K562 (cell line): ENCODE results near the gene TRIP6. TPM values are rescaled to one million over a fixed set of nuclear protein-coding genes. Genes with fewer than 3 reads are reported as not detected.

ENCODE experiments used
- ATF1 ChIP-seq, 2 experiments: fragments of 450-650 bp in 1 of 2; IDR thresholded peaks; 2 replicates each; pipeline ENCODE4 v1.6.1; 2016; ENCODE audit warnings: missing compliant biosample characterization in 1 of 2, missing genetic modification characterization in 1 of 2
- KAT7 ChIP-seq: sonication (generic); formaldehyde crosslinking; IDR thresholded peaks from 2 replicates; pipeline ENCODE4 v1.8.0; 2022; ENCODE audit warnings: missing genetic modification reagents, mild to moderate bottlenecking, borderline replicate concordance
- POLR2B ChIP-seq: fragments of 450-650 bp; IDR thresholded peaks from 2 replicates; pipeline ENCODE4 v1.6.1; 2018; ENCODE audit warnings: low read depth; ENCODE audit not compliant: partially characterized antibody
- RBFOX2 ChIP-seq: fragments of 200-400 bp; formaldehyde crosslinking; IDR thresholded peaks from 2 replicates; pipeline ENCODE4 v1.6.1; 2017; ENCODE audit warnings: low read depth, mild to moderate bottlenecking, low read length, moderate library complexity
- U2AF2 ChIP-seq: fragments of 200-400 bp; formaldehyde crosslinking; optimal IDR thresholded peaks from 2 replicates; pipeline ENCODE3; 2017; ENCODE audit warnings: low read depth, mild to moderate bottlenecking, low read length
- ZFX ChIP-seq: sonication (generic); formaldehyde crosslinking; IDR thresholded peaks from 2 replicates; pipeline ENCODE4 v1.8.0; 2022; ENCODE audit warnings: mild to moderate bottlenecking, missing genetic modification reagents, moderate library complexity
- polyA plus RNA-seq, 8 experiments: library from polyadenylated mRNA; depleted of rRNA in 4 of 8; stranded (reverse) in 5 of 8; unstranded in 3 of 8; fragments of >200 nt; fragmentation: Nextera tagmentation in 2 of 8; fragmentation: Illumina TruSeq in 1 of 8; extraction: Ambion mirVana in 2 of 8; extraction: Trizol in 1 of 8; gene quantifications; 2 replicates each; pipeline versions ENCODE4 v1.2.1 to v1.2.3, GENCODE V29; 2011 to 2014; ENCODE audit warnings: inconsistent platforms in 1 of 8, missing spikeins in 1 of 8
- total RNA-seq, 7 experiments: library from RNA; depleted of rRNA in 6 of 7; stranded (reverse); fragments of >200 nt in 6 of 7; fragmentation: Illumina TruSeq in 2 of 7; extraction: Trizol in 2 of 7; gene quantifications; 2 replicates each; pipeline versions ENCODE4 v1.2.1 to v1.2.3, GENCODE V29; 2011 to 2021; ENCODE audit warnings: low replicate concordance in 1 of 7
- TF ChIP-seq, protein P1 (sequence below): fragments of 450-650 bp; IDR thresholded peaks from 2 replicates; pipeline ENCODE4 v1.6.1; 2017; ENCODE audit warnings: antibody characterized with exemption, mild to moderate bottlenecking
- TF ChIP-seq, protein P2 (sequence below), 2 experiments: fragments of 250-450 bp in 1 of 2; fragments of 450-650 bp in 1 of 2; sonication (Bioruptor Pico) in 1 of 2; IDR thresholded peaks; 2 replicates each; pipeline versions ENCODE4 v1.6.1 to v1.8.0; 2016 to 2021; ENCODE audit warnings: mild to moderate bottlenecking in 2 of 2, moderate library complexity in 2 of 2, missing compliant biosample characterization in 1 of 2, missing genetic modification characterization in 1 of 2
- TF ChIP-seq, protein P3 (sequence below): fragments of 450-650 bp; formaldehyde crosslinking; IDR thresholded peaks from 2 replicates; pipeline ENCODE4 v1.4.0; 2022; ENCODE audit warnings: missing genetic modification characterization
- TF ChIP-seq, protein P4 (sequence below): fragments of 450-650 bp; formaldehyde crosslinking; IDR thresholded peaks from 2 replicates; pipeline ENCODE4 v1.4.0; 2020; ENCODE audit warnings: mild to moderate bottlenecking, moderate library complexity
- TF ChIP-seq, protein P5 (sequence below): sonication (generic); formaldehyde crosslinking; IDR thresholded peaks from 2 replicates; pipeline ENCODE4 v1.8.1; 2022; ENCODE audit warnings: missing genetic modification reagents
- TF ChIP-seq, protein P6 (sequence below): fragments of 450-650 bp; IDR thresholded peaks from 2 replicates; pipeline ENCODE4 v1.6.1; 2016; ENCODE audit warnings: borderline replicate concordance

Gene TRIP6
- total and polyA plus RNA-seq, 9 of the 15 experiments (the other 6 are each of a cell fraction or from before 2014, with no cell fraction given): 5.9 to 141 (median 54.0) TPM

DNA sequence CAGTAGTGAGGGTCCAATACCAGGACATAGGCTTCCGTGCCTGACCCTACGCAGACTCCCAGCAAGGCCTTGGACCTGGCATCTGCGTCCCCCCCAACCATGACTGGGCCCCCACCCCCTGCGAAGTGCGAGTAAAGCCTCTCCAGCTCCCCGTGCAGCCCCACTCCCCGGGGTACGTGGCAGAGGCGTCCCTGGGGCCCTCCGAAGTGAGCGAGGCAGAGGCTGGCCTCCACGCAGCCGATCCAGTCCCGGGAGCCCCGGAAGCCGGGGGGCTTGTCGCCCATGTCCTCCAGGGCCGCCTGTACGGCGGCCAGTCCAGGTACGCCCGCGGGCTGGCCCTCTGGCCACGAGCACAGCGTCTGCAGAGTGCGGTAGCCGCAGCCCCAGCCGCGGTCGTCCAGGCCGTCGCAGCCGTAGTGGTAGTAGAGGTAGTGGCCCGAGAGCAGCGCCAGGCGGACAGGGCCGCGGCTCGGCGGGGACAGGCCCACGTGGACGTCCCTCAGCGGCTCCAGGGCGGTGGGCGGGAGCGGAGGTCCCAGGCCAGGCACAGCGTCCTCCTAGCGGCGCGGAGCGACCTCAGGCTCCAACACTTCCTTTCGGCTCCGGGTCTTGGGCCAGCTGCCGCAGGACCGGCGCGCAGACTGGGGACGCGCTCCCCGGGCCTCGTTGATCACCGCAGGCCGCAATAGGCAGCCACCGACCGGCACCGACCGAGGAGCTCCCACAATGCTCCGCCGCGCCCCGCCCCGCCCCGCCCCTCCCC lies 22.0 kb downstream of the TRIP6 start, which contains the start of gene UFSP1 (continued):
- TF ChIP-seq, protein P1, sequence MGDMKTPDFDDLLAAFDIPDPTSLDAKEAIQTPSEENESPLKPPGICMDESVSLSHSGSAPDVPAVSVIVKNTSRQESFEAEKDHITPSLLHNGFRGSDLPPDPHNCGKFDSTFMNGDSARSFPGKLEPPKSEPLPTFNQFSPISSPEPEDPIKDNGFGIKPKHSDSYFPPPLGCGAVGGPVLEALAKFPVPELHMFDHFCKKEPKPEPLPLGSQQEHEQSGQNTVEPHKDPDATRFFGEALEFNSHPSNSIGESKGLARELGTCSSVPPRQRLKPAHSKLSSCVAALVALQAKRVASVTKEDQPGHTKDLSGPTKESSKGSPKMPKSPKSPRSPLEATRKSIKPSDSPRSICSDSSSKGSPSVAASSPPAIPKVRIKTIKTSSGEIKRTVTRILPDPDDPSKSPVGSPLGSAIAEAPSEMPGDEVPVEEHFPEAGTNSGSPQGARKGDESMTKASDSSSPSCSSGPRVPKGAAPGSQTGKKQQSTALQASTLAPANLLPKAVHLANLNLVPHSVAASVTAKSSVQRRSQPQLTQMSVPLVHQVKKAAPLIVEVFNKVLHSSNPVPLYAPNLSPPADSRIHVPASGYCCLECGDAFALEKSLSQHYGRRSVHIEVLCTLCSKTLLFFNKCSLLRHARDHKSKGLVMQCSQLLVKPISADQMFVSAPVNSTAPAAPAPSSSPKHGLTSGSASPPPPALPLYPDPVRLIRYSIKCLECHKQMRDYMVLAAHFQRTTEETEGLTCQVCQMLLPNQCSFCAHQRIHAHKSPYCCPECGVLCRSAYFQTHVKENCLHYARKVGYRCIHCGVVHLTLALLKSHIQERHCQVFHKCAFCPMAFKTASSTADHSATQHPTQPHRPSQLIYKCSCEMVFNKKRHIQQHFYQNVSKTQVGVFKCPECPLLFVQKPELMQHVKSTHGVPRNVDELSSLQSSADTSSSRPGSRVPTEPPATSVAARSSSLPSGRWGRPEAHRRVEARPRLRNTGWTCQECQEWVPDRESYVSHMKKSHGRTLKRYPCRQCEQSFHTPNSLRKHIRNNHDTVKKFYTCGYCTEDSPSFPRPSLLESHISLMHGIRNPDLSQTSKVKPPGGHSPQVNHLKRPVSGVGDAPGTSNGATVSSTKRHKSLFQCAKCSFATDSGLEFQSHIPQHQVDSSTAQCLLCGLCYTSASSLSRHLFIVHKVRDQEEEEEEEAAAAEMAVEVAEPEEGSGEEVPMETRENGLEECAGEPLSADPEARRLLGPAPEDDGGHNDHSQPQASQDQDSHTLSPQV: peak; percentile 97
- TF ChIP-seq, protein P2, sequence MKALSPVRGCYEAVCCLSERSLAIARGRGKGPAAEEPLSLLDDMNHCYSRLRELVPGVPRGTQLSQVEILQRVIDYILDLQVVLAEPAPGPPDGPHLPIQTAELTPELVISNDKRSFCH (CRISPR knock-in tag; IDR thresholded peaks at IDR 0.05): no peak
- TF ChIP-seq, protein P2 (tag; IDR thresholded peaks at IDR 0.05): peak; percentile 71; the same call in 1 of the 2 replicates
- TF ChIP-seq, protein P3, sequence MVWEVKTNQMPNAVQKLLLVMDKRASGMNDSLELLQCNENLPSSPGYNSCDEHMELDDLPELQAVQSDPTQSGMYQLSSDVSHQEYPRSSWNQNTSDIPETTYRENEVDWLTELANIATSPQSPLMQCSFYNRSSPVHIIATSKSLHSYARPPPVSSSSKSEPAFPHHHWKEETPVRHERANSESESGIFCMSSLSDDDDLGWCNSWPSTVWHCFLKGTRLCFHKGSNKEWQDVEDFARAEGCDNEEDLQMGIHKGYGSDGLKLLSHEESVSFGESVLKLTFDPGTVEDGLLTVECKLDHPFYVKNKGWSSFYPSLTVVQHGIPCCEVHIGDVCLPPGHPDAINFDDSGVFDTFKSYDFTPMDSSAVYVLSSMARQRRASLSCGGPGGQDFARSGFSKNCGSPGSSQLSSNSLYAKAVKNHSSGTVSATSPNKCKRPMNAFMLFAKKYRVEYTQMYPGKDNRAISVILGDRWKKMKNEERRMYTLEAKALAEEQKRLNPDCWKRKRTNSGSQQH (CRISPR knock-in tag): peak; percentile 86
- TF ChIP-seq, protein P4, sequence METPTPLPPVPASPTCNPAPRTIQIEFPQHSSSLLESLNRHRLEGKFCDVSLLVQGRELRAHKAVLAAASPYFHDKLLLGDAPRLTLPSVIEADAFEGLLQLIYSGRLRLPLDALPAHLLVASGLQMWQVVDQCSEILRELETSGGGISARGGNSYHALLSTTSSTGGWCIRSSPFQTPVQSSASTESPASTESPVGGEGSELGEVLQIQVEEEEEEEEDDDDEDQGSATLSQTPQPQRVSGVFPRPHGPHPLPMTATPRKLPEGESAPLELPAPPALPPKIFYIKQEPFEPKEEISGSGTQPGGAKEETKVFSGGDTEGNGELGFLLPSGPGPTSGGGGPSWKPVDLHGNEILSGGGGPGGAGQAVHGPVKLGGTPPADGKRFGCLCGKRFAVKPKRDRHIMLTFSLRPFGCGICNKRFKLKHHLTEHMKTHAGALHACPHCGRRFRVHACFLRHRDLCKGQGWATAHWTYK (CRISPR knock-in tag): 0 out of 2 replicates have a peak, but pooled peaks have one; percentile 38
- TF ChIP-seq KAT7 (CRISPR knock-in tag) (peak; percentile 37; the same call in 1 of the 2 replicates), U2AF2 (no peak), POLR2B (peak; percentile 61), ZFX (CRISPR knock-in tag) (peak; percentile 100), RBFOX2 (peak; percentile 84), ATF1 (CRISPR knock-in tag; IDR thresholded peaks at IDR 0.05) (no peak), ATF1 (tag; IDR thresholded peaks at IDR 0.05) (peak; percentile 62)
- TF ChIP-seq, protein P5, sequence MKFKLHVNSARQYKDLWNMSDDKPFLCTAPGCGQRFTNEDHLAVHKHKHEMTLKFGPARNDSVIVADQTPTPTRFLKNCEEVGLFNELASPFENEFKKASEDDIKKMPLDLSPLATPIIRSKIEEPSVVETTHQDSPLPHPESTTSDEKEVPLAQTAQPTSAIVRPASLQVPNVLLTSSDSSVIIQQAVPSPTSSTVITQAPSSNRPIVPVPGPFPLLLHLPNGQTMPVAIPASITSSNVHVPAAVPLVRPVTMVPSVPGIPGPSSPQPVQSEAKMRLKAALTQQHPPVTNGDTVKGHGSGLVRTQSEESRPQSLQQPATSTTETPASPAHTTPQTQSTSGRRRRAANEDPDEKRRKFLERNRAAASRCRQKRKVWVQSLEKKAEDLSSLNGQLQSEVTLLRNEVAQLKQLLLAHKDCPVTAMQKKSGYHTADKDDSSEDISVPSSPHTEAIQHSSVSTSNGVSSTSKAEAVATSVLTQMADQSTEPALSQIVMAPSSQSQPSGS (CRISPR knock-in tag): no peak
- TF ChIP-seq, protein P6, sequence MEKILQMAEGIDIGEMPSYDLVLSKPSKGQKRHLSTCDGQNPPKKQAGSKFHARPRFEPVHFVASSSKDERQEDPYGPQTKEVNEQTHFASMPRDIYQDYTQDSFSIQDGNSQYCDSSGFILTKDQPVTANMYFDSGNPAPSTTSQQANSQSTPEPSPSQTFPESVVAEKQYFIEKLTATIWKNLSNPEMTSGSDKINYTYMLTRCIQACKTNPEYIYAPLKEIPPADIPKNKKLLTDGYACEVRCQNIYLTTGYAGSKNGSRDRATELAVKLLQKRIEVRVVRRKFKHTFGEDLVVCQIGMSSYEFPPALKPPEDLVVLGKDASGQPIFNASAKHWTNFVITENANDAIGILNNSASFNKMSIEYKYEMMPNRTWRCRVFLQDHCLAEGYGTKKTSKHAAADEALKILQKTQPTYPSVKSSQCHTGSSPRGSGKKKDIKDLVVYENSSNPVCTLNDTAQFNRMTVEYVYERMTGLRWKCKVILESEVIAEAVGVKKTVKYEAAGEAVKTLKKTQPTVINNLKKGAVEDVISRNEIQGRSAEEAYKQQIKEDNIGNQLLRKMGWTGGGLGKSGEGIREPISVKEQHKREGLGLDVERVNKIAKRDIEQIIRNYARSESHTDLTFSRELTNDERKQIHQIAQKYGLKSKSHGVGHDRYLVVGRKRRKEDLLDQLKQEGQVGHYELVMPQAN: peak; percentile 96
